NCI-H1694 (cell line): Measurements from ENCODE around the gene CORO7.
A peak's percentile ranks its signal among the peaks of the same experiment; 100 is the strongest.

Source experiments
- DNase-seq: peaks from one replicate; lab custom pipeline; 2025; lab: John Stamatoyannopoulos, UW

The CORO7 gene

DNA sequence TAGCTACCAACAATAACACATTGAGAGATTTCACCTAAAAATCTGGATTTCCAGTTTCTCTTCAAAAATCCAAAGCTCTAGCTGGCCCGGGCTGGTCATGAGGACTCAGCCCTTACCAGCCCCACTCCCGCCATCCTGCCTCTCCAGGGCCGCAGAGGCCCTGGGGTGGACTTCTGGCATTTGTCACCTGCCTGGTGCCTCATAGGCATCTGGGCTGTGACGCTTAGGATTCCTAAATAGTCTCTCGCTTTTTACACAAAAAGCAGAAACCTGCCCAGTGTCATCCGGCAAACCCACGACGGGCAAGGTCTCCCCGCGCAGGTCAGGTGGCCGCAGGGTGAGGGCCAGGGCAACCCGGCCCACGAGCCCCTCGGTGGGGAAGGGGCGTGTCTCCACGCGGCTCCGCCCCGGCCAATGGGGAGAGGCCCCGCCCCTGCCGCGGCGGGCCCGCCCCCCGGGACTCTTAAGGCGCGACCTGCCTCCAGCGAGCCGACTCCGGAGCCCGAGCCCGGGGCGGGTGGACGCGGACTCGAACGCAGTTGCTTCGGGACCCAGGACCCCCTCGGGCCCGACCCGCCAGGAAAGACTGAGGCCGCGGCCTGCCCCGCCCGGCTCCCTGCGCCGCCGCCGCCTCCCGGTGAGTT lies 44.9 kb downstream of the CORO7 start, which contains the start of gene VASN:
VASN (plus strand) TSS at position 492 of the 644 bp plus-strand sequence. CDS start 9,030 bp downstream, outside the sequence.
- no peak for DNase-seq

- DNase-seq, result no peak
Measured at GRCh38 chr16:4370570-4371356, 45.6 kb downstream of the CORO7 start.

DNA sequence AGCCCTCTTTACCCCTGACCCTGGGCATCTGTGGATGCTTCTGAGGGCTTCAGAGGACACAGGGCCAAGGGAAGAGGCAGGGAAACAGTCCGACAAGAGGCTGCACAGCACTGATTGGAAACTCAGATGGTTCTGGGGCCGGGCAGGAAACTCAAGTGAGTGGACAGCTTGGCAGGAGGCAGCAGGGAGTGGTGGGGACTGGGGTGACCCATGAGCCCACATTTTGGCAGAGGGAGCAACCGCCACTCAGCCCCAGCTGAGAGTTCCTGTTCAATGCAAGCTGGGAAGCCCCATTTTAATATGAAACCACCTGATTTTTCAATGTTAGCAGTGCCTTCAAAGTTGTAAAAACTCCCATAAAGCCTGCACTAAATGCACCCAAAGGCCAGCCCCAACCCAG lies 46.2 kb downstream of the CORO7 start:
- DNase-seq, result no peak

GRCh38 chr16:4369007-4369733 lies 47.2 kb downstream of the CORO7 start:
- DNase-seq, result no peak

GRCh38 chr16:4367393-4367856 lies 49.0 kb downstream of the CORO7 start:
- DNase-seq, result no peak

DNA sequence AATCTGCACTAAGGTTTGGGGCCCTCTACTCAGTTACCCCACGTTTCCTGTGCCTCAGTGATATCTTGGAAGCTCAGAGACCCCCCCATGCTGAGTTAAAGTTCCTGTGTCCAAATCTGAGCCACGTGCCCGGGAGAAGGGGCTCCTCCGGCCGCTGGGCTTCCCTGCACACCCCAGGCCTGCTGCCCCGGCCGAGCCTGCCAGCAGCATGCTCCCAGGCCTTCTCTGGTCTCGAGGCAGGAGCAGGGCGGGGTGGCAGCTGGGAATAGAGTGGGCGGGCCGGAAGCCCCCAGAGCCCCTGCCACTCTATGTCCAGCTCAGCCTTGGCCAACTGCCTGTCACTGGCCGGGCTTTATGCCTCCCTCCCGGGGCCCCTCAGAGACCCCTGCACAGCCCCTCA lies 50.4 kb downstream of the CORO7 start:
- DNase-seq, result no peak

GRCh38 chr16:4365615-4366014 lies 50.8 kb downstream of the CORO7 start:
- no peak for DNase-seq

GRCh38 chr16:4365014-4365406 lies 51.4 kb downstream of the CORO7 start:
- no peak for DNase-seq

DNA sequence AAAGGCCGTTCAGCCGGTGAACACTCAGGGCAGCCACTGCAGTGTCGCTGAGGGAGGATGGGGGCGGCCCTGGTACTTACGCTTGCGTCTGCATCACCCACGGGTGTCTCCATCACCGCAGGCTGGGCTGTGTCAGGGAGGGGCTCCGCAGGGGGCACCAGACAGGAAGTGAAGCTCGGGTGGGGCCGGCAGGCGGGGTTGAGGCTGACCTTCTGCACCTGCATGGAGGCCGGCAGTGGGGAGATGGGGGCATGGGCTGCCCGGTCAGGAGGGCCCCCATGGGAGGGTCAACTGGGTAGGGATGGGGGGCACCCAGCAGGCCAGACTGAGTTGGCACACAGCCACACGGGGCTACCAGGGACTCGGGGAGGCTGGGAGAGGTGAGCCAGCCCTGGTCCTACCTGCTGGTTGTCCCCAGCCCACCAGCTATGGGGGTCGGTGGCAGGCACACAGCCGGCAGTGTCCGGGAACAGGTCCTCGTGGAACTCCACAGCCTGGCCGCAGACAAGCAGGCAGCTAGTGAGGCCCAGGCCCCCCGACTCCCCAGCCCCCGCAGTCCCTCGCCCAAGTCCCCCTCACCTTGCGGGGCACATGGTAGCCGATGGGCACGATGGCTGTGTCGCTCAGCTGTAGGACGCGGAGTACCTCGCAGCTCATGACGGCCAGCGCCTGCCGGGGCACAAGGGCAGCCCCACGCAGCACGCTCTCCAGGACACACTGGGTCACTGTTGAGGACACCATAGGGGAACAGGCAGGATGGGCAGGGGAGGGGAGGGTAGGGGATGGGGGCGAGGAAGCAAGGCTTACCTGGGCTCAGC lies 52.0 kb downstream of the CORO7 start:
- no peak for DNase-seq

- no peak for DNase-seq
Measured at GRCh38 chr16:4362476-4363135, 53.8 kb downstream of the CORO7 start.

DNA sequence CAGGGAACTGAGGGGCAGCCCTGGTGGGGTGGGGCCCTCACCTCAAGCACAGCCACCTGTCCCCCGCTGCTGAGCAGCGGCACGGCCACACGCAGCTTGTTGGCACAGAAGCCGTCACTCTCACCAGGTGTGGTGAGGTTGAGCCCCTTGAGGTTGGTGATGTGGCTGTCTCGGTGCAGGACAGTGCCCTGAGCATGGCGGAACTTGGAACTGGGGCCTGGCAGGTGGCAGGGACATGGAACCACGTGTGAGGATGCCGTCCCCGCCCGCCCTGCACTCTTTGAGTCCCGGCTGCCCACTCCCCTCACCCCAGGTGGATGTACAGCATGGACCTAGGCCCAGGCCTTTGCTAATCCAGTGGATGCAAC lies 54.5 kb downstream of the CORO7 start:
- DNase-seq, result no peak

GRCh38 chr16:4361033-4361943 lies 55.1 kb downstream of the CORO7 start:
- no peak for DNase-seq

DNA sequence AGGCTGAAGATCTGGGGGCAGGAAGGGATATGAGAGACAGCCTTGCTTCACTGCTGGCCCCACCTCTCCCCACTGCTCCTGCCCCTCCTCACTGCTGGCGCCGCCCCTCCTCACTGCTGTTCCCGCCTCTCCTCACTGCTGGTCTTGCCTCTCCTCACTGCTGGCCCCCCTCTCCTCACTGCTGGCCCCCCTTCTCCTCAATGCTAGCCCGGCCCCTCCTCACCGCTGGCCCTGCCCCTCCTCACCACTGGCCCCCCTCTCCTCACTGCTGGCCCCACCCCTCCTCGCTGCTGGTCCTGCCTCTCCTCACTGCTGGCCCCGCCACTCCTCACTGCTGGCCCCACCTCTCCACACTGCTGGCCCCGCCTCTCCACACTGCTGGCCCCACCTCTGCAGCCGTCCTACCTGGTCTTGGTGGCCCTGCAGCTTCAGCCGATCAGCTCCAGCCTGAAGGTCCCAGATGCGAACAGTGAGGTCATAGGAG lies 55.8 kb downstream of the CORO7 start:
- DNase-seq, result no peak

DNA sequence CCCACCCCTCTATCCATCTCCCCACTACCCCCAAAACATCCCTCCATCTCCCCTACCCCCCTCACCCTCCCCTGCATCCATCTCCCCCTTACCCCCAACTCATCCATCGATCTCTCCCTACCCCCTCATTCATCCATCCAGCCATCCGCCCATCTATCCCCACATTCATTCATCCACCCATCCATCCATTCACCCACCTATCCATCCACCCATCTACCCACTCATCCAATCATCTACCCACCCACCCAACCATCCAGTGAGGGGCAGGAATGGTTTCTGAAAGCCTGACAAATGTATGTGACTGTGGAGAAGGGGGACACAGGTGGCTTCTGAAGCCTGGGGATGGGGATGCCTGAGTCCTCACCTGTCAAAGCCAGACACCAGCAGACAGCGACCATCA lies 56.5 kb downstream of the CORO7 start:
- no peak for DNase-seq

DNA sequence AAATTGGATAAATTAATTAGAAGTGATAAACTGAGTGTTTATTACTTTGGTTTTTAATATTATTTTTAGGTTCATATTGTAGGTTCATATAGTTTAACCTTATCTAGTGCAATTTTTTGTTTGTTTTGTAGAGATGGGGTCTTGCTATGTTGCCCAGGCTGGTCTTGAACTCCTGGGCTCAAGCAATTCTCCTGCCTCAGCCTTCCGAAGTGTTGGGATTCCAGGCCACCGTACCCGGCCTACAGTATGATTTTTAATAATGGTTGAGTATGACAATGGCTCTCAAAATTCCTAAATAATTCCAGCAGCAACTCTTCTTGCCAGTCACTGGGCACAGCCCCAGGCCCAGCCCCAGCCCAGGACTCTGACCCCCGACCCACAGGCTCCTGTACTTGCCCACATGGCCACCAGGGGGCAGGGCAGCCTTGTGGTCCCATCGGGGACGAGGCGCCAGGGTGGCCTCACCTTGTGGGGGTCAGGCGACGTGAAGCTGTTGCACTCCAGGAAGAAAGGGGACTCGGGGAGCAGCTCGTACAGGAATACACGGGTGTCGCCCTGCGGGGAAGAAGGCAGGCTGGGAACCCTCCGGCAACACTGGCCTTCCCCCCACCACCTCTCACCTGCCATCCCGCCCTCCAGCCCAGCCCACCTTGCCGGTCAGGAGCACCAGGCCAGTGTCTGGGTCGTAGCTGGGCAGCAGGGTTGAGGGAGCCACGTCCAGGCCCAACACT lies 57.4 kb downstream of the CORO7 start:
- DNase-seq, result peak; percentile 5

- DNase-seq, result no peak
Measured at GRCh38 chr16:4358236-4358635, 58.2 kb downstream of the CORO7 start.

DNA sequence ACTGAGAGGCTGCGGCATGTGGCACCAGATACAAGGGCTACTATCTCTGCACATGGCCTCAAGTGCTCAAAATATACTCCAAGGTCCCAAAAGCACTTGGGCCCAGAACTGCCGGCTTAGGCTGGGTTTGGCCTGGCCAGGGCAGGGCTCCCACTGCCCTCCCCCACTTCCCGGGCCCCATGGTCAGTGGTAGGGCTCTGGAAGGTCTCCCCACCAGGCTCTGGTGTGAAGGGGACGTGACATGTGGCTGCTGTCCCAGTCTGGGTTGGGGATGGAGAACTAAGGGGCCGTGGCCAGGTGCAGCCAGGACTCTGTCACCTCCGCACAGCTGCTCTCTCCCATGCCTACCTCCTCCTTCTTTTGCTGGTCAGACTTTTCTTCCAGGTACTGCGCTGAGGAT lies 59.6 kb downstream of the CORO7 start:
- no peak for DNase-seq

DNA sequence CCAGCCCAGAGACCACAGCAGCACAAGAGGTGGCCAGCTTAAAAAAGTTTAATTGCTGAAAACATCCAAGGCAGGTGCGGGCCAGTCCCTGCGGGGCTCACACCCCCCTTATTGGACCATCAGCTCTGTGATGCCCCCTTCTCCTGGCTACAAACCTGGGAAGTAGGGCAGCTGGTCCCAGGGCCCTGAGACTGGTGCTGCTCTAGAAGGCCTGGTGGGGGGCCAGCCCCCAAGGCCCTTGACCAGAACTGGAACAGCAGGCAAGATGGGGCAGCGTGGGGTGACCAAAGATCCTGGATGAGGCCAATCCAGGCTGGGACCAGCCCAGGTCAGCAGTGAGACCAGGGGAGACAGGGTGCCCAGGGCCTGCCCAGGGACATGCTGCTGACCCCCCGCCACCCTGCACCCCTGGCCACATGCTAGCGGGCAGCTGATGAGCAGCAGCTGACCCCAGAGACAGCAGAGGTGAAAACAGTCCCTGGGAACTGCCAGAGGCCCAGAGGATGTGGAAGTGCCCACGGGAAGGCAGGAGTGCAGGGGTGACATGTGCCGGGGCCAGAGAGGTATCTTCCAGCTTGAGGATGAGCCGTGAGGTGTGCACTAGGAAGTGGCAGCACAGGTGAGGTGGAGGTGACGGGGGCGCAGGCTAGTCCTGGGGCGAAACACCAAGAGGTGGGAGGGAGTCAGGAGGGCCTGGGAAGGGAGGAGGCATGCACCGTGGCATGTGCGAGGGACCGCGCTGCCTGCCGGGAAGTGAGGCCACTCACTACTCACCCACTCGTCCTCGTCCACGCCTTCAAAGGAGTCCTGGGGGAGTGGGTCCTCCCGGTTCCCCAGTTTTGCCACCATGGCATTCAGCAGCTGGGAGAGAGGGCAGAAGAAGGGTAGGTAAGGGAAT lies 61.6 kb downstream of the CORO7 start:
- DNase-seq, result no peak
